Esophagus muscularis mucosa (tissue), 4 donors: ENCODE measurements around the gene OR6M1.

ENCODE experiments used
- CTCF ChIP-seq, 3 experiments: fragments of 200-600 bp in 2 of 3; fragments of 450-650 bp in 1 of 3; sonication (generic) in 2 of 3; IDR thresholded peaks; one replicate each; pipeline ENCODE4 v1.5.1; 2017 to 2019; ENCODE audit warnings: antibody characterized with exemption in 3 of 3, mild to moderate bottlenecking in 2 of 3, moderate library complexity in 1 of 3
- EP300 ChIP-seq: sonication (generic); formaldehyde crosslinking; IDR thresholded peaks from one replicate; pipeline ENCODE4 v1.6.1; 2017; ENCODE audit warnings: antibody characterized with exemption
- POLR2A ChIP-seq: fragments of 450-650 bp; IDR thresholded peaks from one replicate; pipeline ENCODE4 v1.6.1; 2017; ENCODE audit warnings: antibody characterized with exemption, moderate library complexity, mild to moderate bottlenecking, low read depth
- POLR2AphosphoS5 ChIP-seq, 2 donors: sonication (generic); formaldehyde crosslinking; IDR thresholded peaks; one replicate each; pipeline ENCODE4 v1.6.1; 2017; ENCODE audit warnings: antibody characterized with exemption in 2 of 2

GRCh38 chr11:123838659-123839058, 32.5 kb upstream of the OR6M1 start:
- TF ChIP-seq CTCF (IDR thresholded peaks at IDR 0.05) (no peak), POLR2AphosphoS5 (IDR thresholded peaks at IDR 0.05) (no peak), EP300 (no peak), POLR2A (no peak)
